ENCODE results near the gene CRY2. TPM values are rescaled to one million over a fixed set of nuclear protein-coding genes. Genes with fewer than 3 reads are reported as not detected.
A peak's percentile ranks its signal among the peaks of the same experiment; 100 is the strongest.

Gene CRY2
- 33.8 to 35.9 TPM (median 34.3 TPM) in 3 replicates for total RNA-seq

- DNase-seq (ENCODE audit: low spot score in 2 of 2, unreplicated experiment in 2 of 2), result peak; percentile 98 to 99
- H3K27ac Mint-ChIP-seq, result peak within 1 kb of the TSS; percentile 91
- no peak for TF ChIP-seq CTCF (IDR thresholded peaks at IDR 0.05; ENCODE audit: unreplicated experiment)
- peaks cover 25% of the 10 kb centered on the region for H3K27me3 Mint-ChIP-seq (ENCODE audit: low read depth)
- peak within 1 kb of the TSS; percentile 81 for H3K4me3 Mint-ChIP-seq
- H3K9me3 Mint-ChIP-seq, result no peaks in the 10 kb centered on the region
- no peaks in the 10 kb centered on the region for H3K36me3 Mint-ChIP-seq
- peaks cover 25% of the 10 kb centered on the region for H3K4me1 Mint-ChIP-seq
Measured at GRCh38 chr11:45846974-45847910, at the start of gene CRY2. Gene CRY2, plus strand, starts transcription at chr11:45847475. Its CDS starts 16 bp downstream, at chr11:45847491.

DNA sequence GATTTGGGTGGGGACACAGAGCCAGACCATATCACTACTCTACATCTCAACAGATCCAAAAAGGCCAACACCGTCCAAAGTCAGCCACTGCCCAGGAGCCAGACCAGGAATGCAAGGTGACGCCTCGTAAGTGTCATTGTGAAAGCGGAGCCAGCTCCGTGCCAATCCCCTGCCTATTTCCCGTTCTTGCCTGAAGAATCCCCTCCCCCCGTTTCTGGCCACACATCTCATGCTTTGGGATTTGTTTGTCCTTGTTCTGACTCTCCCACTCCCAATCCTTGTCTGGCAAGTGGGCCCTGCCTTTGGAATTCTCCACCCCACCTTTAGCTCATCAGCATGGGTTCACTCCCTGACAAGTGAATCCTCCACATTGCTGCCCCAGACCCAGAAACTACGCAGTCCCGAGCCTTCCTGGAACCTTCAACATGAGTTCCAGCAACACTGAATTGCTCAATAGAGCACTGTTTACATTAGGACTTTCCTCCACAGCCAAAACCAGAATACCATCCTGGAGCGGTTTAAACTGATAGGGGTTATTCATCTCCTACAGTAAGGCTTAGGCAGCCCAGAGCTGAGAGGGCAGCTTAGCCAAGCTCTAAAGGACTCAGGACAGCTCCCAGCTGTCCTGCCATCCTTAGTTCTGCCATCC is 48.4 kb upstream of the CRY2 start:
- no peak overlapping the region for H3K4me3 Mint-ChIP-seq
- peaks cover 5% of the 10 kb centered on the region for H3K27me3 Mint-ChIP-seq (ENCODE audit: low read depth)
- no peaks in the 10 kb centered on the region for H3K36me3 Mint-ChIP-seq
- TF ChIP-seq CTCF (IDR thresholded peaks at IDR 0.05; ENCODE audit: unreplicated experiment), result no peak
- no peak for DNase-seq (ENCODE audit: low spot score in 2 of 2, unreplicated experiment in 2 of 2)
- no peaks in the 10 kb centered on the region for H3K9me3 Mint-ChIP-seq
- H3K4me1 Mint-ChIP-seq, result peaks cover 7% of the 10 kb centered on the region
- no peak overlapping the region for H3K27ac Mint-ChIP-seq

- Mint-ChIP-seq H3K4me1 (peaks cover 7% of the 10 kb centered on the region), H3K27ac (no peak overlapping the region), H3K9me3 (no peaks in the 10 kb centered on the region), H3K4me3 (no peak overlapping the region), H3K36me3 (no peaks in the 10 kb centered on the region), H3K27me3 (ENCODE audit: low read depth) (no peaks in the 10 kb centered on the region)
- DNase-seq (ENCODE audit: low spot score in 2 of 2, unreplicated experiment in 2 of 2), result no peak
- no peak for TF ChIP-seq CTCF (IDR thresholded peaks at IDR 0.05; ENCODE audit: unreplicated experiment)
Measured at GRCh38 chr11:45799562-45799961, 47.7 kb upstream of the CRY2 start.

GRCh38 chr11:45800261-45800660 is 47.0 kb upstream of the CRY2 start:
- no peak for DNase-seq (ENCODE audit: low spot score in 2 of 2, unreplicated experiment in 2 of 2)
- Mint-ChIP-seq H3K4me3 (no peak overlapping the region), H3K36me3 (no peaks in the 10 kb centered on the region), H3K4me1 (peaks cover 7% of the 10 kb centered on the region), H3K9me3 (no peaks in the 10 kb centered on the region), H3K27me3 (ENCODE audit: low read depth) (no peaks in the 10 kb centered on the region), H3K27ac (no peak overlapping the region)
- TF ChIP-seq CTCF (IDR thresholded peaks at IDR 0.05; ENCODE audit: unreplicated experiment), result no peak

DNA sequence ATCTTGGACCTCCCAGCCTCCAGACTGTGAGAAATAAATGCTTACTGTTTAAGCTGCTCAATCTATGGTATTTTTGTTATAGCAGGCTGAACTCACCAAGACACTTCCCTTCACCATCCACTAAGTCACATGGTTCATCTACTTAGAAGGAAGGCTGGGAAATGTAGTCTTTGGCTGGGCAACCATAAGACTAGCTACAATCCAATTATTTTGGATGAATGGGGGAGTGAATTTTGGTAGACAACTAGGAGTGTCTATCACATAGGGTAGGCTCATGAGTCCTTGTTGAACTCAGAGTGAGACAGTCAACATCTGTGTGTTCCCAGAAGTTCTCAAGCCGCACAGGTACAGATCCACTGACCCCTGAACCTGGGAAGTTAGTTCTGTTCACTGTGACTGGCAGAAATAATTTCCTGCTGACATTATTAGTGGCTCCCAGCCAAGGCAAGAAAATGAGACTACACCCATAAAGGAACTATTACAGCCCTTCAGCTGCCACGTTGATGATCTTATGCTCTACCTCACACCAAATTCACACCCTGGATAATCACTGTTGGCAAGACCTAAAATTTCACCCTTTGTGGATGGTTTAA is 45.5 kb upstream of the CRY2 start:
- Mint-ChIP-seq H3K27ac (no peak overlapping the region), H3K27me3 (ENCODE audit: low read depth) (no peaks in the 10 kb centered on the region), H3K4me3 (no peak overlapping the region), H3K4me1 (peaks cover 19% of the 10 kb centered on the region), H3K9me3 (no peaks in the 10 kb centered on the region), H3K36me3 (no peaks in the 10 kb centered on the region)
- no peak for DNase-seq (ENCODE audit: low spot score in 2 of 2, unreplicated experiment in 2 of 2)
- no peak for TF ChIP-seq CTCF (IDR thresholded peaks at IDR 0.05; ENCODE audit: unreplicated experiment)
